ENCODE measurements around the gene SIK3. TPM values are rescaled to one million over a fixed set of nuclear protein-coding genes. Genes with fewer than 3 reads are reported as not detected.

SIK3 gene
- total RNA-seq, 1 experiment from 2014 or later, result 31.4 TPM

- no peak overlapping the region for H3K23ac ChIP-seq (ENCODE audit: insufficient read length, low read depth, low read length)
- TF ChIP-seq CTCF (conservative IDR thresholded peaks at IDR 0.05), result no peak
- no peak overlapping the region; the same call in 1 of the 2 replicates for H3K4ac ChIP-seq (ENCODE audit: low read depth, low read length)
- no peaks in the 10 kb centered on the region for H3K27me3 ChIP-seq (ENCODE audit: insufficient read depth, low read length)
- no peak overlapping the region for H2BK20ac ChIP-seq (ENCODE audit: low read depth, low read length, poor library complexity, severe bottlenecking)
- Mint-ChIP-seq H3K4me3 (peak overlapping the region; percentile 87 to 99), H3K4me1 (peaks cover 36% of the 10 kb centered on the region in 2 experiments), H3K9me3 (0 out of 5 replicates have a peak, but pooled peaks cover 0 to 2% of the 10 kb centered on the region in 2 experiments), H3K27me3 (ENCODE audit: low read depth) (peaks cover 1% of the 10 kb centered on the region; the same call in 1 of the 2 replicates), H3K36me3 (ENCODE audit: insufficient read depth in 1 of 3, low read depth in 3 of 3) (no peaks in the 10 kb centered on the region), H3K27ac (peak overlapping the region; percentile 72 to 97 (median 95); a peak in 6 of 7 replicates)
- no peaks in the 10 kb centered on the region for H4K20me1 ChIP-seq (ENCODE audit: control insufficient read depth, insufficient read depth, insufficient read length)
- H3K4me1 ChIP-seq (ENCODE audit: insufficient read depth, low read length), result peaks cover 6% of the 10 kb centered on the region; the same call in 1 of the 2 replicates
- no CpG with 5 or more reads among the region's 65 CpGs for WGBS (ENCODE audit: extremely low coverage, insufficient read length, low lambda C conversion rate)
- H2AFZ ChIP-seq (ENCODE audit: low read length), result no peak overlapping the region
- peaks cover 18% of the 10 kb centered on the region; the same call in 1 of the 2 replicates for H3K79me2 ChIP-seq (ENCODE audit: insufficient read depth, low read length)
- peak; percentile 49 for DNase-seq
- H3K79me1 ChIP-seq (ENCODE audit: insufficient read depth, low read depth, low read length, poor library complexity, severe bottlenecking), result no peaks in the 10 kb centered on the region
- H2AK5ac ChIP-seq (ENCODE audit: insufficient read length, low read length), result no peak overlapping the region
- no peaks in the 10 kb centered on the region for H3K9me3 ChIP-seq (ENCODE audit: control insufficient read depth, low read depth, low read length)
- H2BK5ac ChIP-seq (ENCODE audit: insufficient read length, low read length), result no peak overlapping the region
- peak overlapping the region; percentile 99 for H3K14ac ChIP-seq (ENCODE audit: insufficient read depth, low read length)
- no peak overlapping the region for H3T11ph ChIP-seq (ENCODE audit: low read length)
- no peak overlapping the region for H3K27ac ChIP-seq (ENCODE audit: insufficient read length, low read depth, low read length)
- no peak overlapping the region for H4K8ac ChIP-seq (replicated peaks; ENCODE audit: insufficient read length, low read depth, low read length)
- H2BK120ac ChIP-seq (ENCODE audit: low read depth, low read length, poor library complexity, severe bottlenecking), result no peak overlapping the region
- peak overlapping the region; percentile 93 for H3K18ac ChIP-seq (ENCODE audit: insufficient read length, low read depth, low read length)
- H3K23me2 ChIP-seq (ENCODE audit: insufficient read length, low read depth, low read length, poor library complexity, severe bottlenecking), result peaks cover 17% of the 10 kb centered on the region
- H4K91ac ChIP-seq (ENCODE audit: insufficient read length, low read depth, low read length), result no peak overlapping the region
- H2BK15ac ChIP-seq (ENCODE audit: low read depth, low read length), result no peak overlapping the region
- peak overlapping the region; percentile 90 for H3K9ac ChIP-seq (ENCODE audit: extremely low read depth, insufficient read length, low read length)
- no peak overlapping the region for H2BK12ac ChIP-seq (ENCODE audit: insufficient read length, low read depth, low read length)
- H3K56ac ChIP-seq (ENCODE audit: insufficient read length, low read depth, low read length), result no peak overlapping the region
- H4K5ac ChIP-seq (ENCODE audit: insufficient read length, low read depth, low read length), result no peak overlapping the region
- peak overlapping the region; percentile 92 for H3K4me2 ChIP-seq (ENCODE audit: insufficient read depth, insufficient read length, low read length)
Measured at GRCh38 chr11:117097389-117098268, 599 bp downstream of the SIK3 start.
